SJSA1 (cell line): Measurements from ENCODE around the gene EIF4E2. TPM values are rescaled to one million over a fixed set of nuclear protein-coding genes. Genes with fewer than 3 reads are reported as not detected.

ENCODE experiments used
- DNase-seq, 2 experiments: peaks; one replicate each; pipeline ENCODE4 v3.0.0-alpha.2; 2015 to 2020; ENCODE audit warnings: low spot score in 2 of 2, low read depth in 1 of 2
- H3K27ac ChIP-seq: fragments of 250-450 bp; sonication (Bioruptor Pico); 2 replicates; pipeline ENCODE4 v1.5.1; 2020; ENCODE audit warnings: mild to moderate bottlenecking, moderate library complexity
- H3K27me3 ChIP-seq: fragments of 250-450 bp; sonication (Bioruptor Pico); replicated peaks from 2 replicates; pipeline ENCODE4 v1.5.1; 2020; ENCODE audit warnings: mild to moderate bottlenecking, moderate library complexity
- H3K36me3 ChIP-seq: fragments of 250-450 bp; sonication (Bioruptor Pico); 2 replicates; pipeline ENCODE4 v1.5.1; 2020; ENCODE audit warnings: mild to moderate bottlenecking
- H3K4me1 ChIP-seq: fragments of 250-450 bp; sonication (Bioruptor Pico); replicated peaks from 2 replicates; pipeline ENCODE4 v1.6.1; 2021; ENCODE audit warnings: mild to moderate bottlenecking
- H3K4me3 ChIP-seq: fragments of 250-450 bp; sonication (Bioruptor Pico); 2 replicates; pipeline ENCODE4 v1.5.1; 2020; ENCODE audit warnings: mild to moderate bottlenecking
- H3K9me3 ChIP-seq: fragments of 250-450 bp; sonication (Bioruptor Pico); replicated peaks from 2 replicates; pipeline ENCODE4 v1.5.1; 2020; ENCODE audit warnings: mild to moderate bottlenecking
- total RNA-seq: library from RNA; depleted of rRNA; stranded (reverse); fragments of >200 nt; shearing (Covaris generic); gene quantifications from 2 replicates; pipeline ENCODE4 v1.2.3, GENCODE V29; 2014

The EIF4E2 gene
- total RNA-seq, 1 experiment from 2014 or later: 124 TPM

GRCh38 chr2:232573042-232573441, 22.6 kb downstream of the EIF4E2 start:
- Histone ChIP-seq H3K9me3 (no peaks in the 10 kb centered on the region), H3K4me3 (no peak overlapping the region)
- DNase-seq: no peak

DNA sequence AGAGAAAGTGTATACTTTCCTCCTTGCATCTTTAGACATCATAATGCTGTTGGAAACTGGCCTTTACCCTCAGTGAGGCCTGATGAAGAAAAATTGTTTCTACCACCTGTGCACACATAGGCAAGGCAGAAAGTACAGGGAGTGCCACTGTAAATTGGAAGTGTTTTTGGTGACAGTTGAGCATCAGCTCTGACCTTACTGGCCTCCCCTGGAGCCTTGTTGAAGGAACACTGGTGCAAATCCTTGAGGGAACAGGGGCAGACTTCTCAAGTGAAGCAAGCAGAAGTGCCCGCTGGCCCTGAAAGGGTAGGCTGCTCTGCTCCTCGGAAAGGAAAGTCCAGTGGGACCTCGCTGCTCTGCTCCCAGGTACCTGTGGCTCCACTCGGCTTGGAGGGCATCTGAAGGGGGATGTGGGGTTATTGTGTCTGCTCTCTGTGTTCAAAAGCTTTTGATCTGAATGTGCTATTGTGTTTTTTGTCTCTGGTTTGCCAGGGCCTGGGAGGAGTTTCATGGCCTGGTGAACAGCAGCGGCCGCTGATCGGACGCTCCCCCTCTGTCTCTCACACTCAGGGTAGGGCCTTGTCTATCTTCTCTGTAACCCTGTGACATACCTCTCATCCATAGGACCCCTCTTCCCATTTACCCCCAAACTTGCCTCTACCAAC, 23.4 kb downstream of the EIF4E2 start:
- H3K36me3 ChIP-seq: peaks cover 60% of the 10 kb centered on the region
- H3K4me3 ChIP-seq: no peak overlapping the region
- no peaks in the 10 kb centered on the region for H3K27me3 ChIP-seq
- H3K4me1 ChIP-seq: no peaks in the 10 kb centered on the region
- no peak for DNase-seq
- H3K9me3 ChIP-seq: no peaks in the 10 kb centered on the region
- H3K27ac ChIP-seq: no peak overlapping the region

More at GRCh38 chr2:232573042-232573441, 22.6 kb downstream of the EIF4E2 start:
- H3K27me3 ChIP-seq: no peaks in the 10 kb centered on the region
- peaks cover 69% of the 10 kb centered on the region for H3K36me3 ChIP-seq
- no peak overlapping the region for H3K27ac ChIP-seq
- peaks cover 6% of the 10 kb centered on the region for H3K4me1 ChIP-seq

GRCh38 chr2:232574674-232575403, 24.4 kb downstream of the EIF4E2 start:
- Histone ChIP-seq H3K4me1 (no peaks in the 10 kb centered on the region), H3K9me3 (no peaks in the 10 kb centered on the region), H3K36me3 (peaks cover 54% of the 10 kb centered on the region), H3K27me3 (no peaks in the 10 kb centered on the region), H3K27ac (no peak overlapping the region), H3K4me3 (no peak overlapping the region)
- DNase-seq: no peak

- Histone ChIP-seq H3K4me3 (no peak overlapping the region), H3K27ac (no peak overlapping the region)
These were observed 24.9 kb downstream of the EIF4E2 start for GRCh38 chr2:232575404-232575746.

DNA sequence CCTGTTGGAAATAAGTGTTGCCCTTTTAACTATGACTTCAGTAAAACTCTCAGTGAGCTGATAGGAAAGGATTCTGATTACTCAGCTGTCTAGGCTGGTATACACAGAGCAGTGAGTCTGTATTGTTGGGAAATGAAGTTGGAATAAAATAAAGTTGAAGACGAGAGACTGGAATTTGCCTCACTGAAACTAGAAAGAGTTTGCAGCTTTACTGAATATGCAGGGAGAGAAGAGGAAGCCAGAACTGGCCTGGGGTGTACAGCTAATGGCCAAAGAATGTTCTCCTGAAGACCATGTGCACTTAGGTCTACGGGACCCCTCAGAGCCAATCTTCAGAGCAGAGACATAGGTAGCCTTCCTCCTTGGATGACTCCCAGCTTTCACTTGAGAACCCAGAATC, 26.5 kb downstream of the EIF4E2 start:
- no peaks in the 10 kb centered on the region for H3K27me3 ChIP-seq
- no peak overlapping the region for H3K4me3 ChIP-seq
- no peak overlapping the region for H3K27ac ChIP-seq

More at GRCh38 chr2:232575404-232575746, 24.9 kb downstream of the EIF4E2 start:
- peaks cover 48% of the 10 kb centered on the region for H3K36me3 ChIP-seq
- no peaks in the 10 kb centered on the region for H3K27me3 ChIP-seq
- no peaks in the 10 kb centered on the region for H3K9me3 ChIP-seq
- DNase-seq: no peak
- no peaks in the 10 kb centered on the region for H3K4me1 ChIP-seq

GRCh38 chr2:232577841-232578240, 27.4 kb downstream of the EIF4E2 start:
- no peak for DNase-seq
- H3K4me3 ChIP-seq: no peak overlapping the region
- no peaks in the 10 kb centered on the region for H3K9me3 ChIP-seq
- H3K27me3 ChIP-seq: no peaks in the 10 kb centered on the region
- H3K27ac ChIP-seq: no peak overlapping the region
- H3K4me1 ChIP-seq: no peaks in the 10 kb centered on the region
- peaks cover 51% of the 10 kb centered on the region for H3K36me3 ChIP-seq

More for the DNA sequence above, 26.5 kb downstream of the EIF4E2 start:
- DNase-seq: no peak
- no peaks in the 10 kb centered on the region for H3K4me1 ChIP-seq
- no peaks in the 10 kb centered on the region for H3K9me3 ChIP-seq
- peaks cover 47% of the 10 kb centered on the region for H3K36me3 ChIP-seq

GRCh38 chr2:232578626-232579025, 28.1 kb downstream of the EIF4E2 start:
- no peak for DNase-seq
- peaks cover 46% of the 10 kb centered on the region for H3K36me3 ChIP-seq
- no peak overlapping the region for H3K4me3 ChIP-seq
- H3K27ac ChIP-seq: no peak overlapping the region
- no peaks in the 10 kb centered on the region for H3K9me3 ChIP-seq
- no peaks in the 10 kb centered on the region for H3K4me1 ChIP-seq
- H3K27me3 ChIP-seq: no peaks in the 10 kb centered on the region

GRCh38 chr2:232580648-232580981, 30.1 kb downstream of the EIF4E2 start:
- H3K27ac ChIP-seq: no peak overlapping the region
- no peaks in the 10 kb centered on the region for H3K9me3 ChIP-seq
- H3K27me3 ChIP-seq: no peaks in the 10 kb centered on the region
- H3K4me1 ChIP-seq: no peaks in the 10 kb centered on the region
- no peak overlapping the region for H3K4me3 ChIP-seq
- H3K36me3 ChIP-seq: peaks cover 33% of the 10 kb centered on the region
- DNase-seq: no peak

DNA sequence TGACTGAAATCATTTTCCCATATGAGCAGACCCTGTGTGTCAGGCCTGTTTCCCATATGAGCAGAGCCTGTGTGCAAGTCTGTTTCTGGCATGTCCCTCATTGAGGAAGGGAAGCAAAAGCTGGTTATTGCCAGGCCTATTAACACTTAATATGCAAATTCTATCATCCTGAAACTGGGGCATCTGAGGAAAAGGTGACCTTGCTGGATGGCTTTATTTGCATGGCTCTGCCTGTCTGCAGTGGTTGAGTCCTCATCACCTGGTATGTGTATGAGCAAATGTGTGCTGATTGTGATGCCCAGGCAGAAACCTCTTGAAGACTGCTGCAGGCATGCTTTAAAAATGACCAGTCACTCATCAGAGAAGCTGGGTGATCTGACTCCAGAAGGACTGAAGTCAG, 31.2 kb downstream of the EIF4E2 start:
- no peaks in the 10 kb centered on the region for H3K9me3 ChIP-seq
- no peak overlapping the region for H3K27ac ChIP-seq
- no peak overlapping the region for H3K4me3 ChIP-seq
- H3K36me3 ChIP-seq: peaks cover 30% of the 10 kb centered on the region
- no peak for DNase-seq
- no peaks in the 10 kb centered on the region for H3K4me1 ChIP-seq
- H3K27me3 ChIP-seq: no peaks in the 10 kb centered on the region

DNA sequence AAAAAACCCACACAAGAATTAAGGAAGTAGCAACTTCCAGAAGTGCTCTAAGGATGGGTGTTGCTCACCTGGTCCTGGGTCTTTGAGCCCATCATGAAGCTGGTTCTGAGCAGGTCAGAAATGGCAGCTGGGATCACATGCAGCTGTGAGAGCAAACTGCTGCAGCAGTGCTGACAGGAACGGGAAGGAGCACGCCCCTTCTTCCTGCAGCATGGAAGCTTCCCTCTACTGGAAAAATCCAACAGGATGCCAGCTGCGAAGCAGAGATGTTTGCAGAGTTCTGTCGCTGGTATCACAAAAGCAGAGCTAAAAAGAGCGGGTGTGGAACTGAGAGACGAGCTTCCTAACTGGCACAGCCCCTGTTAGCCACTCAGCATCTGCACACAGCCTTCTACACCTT, 33.7 kb downstream of the EIF4E2 start:
- Histone ChIP-seq H3K36me3 (peaks cover 21% of the 10 kb centered on the region), H3K27ac (no peak overlapping the region), H3K27me3 (no peaks in the 10 kb centered on the region), H3K4me1 (no peaks in the 10 kb centered on the region), H3K4me3 (no peak overlapping the region), H3K9me3 (no peaks in the 10 kb centered on the region)
- no peak for DNase-seq

GRCh38 chr2:232586943-232587505, 36.5 kb downstream of the EIF4E2 start:
- no peak overlapping the region for H3K4me3 ChIP-seq
- H3K36me3 ChIP-seq: peaks cover 9% of the 10 kb centered on the region; the same call in 1 of the 2 replicates
- no peak overlapping the region for H3K27ac ChIP-seq
- DNase-seq: no peak
- H3K27me3 ChIP-seq: no peaks in the 10 kb centered on the region
- no peaks in the 10 kb centered on the region for H3K9me3 ChIP-seq
- H3K4me1 ChIP-seq: no peaks in the 10 kb centered on the region

DNA sequence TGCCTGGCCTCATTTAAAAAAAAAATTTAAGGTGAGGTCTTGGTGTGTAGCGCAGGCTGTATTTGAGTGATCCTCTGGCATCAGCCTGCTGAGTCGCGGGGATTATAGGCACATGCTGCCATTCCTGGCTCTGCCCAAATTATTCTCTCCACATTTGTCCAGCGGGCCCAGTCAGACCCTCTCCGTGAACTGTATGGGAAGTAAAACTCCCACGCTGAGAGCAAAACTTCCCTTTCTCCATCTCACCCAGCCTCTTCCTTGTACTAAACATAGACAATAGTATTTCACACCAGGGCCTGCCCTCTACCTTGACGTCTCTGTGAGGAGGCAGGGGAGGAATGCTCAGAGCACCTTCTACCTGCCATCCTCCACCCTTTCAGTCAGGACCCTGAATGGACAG, 37.0 kb downstream of the EIF4E2 start:
- no peaks in the 10 kb centered on the region for H3K27me3 ChIP-seq

DNA sequence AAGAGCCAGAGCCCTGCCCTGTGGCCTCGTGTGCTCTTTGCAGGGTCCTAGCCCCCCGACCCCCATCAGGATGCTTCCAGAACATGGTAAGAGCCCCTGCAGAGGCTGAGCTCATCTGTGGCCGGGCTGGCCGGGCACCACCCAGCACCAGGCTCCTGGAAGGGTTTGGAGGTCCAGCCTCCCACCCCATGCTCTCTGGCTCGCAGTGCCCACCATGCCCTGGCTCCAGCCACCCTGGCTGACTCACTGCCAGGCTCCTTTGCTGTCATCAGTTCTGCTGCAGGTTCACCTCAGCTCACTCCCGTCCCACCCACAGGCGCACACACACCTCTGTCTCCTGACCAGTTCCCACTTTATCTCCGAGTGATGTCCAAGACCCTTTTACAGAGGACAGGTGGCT, 37.5 kb downstream of the EIF4E2 start:
- H3K4me1 ChIP-seq: no peaks in the 10 kb centered on the region
- H3K4me3 ChIP-seq: no peak overlapping the region
- no peak for DNase-seq
- H3K27ac ChIP-seq: no peak overlapping the region
- H3K9me3 ChIP-seq: no peaks in the 10 kb centered on the region
- no peaks in the 10 kb centered on the region for H3K27me3 ChIP-seq
- H3K36me3 ChIP-seq: peaks cover 3% of the 10 kb centered on the region; the same call in 1 of the 2 replicates

More for the DNA sequence above, 37.0 kb downstream of the EIF4E2 start:
- H3K36me3 ChIP-seq: peaks cover 4% of the 10 kb centered on the region; the same call in 1 of the 2 replicates
- no peaks in the 10 kb centered on the region for H3K4me1 ChIP-seq
- H3K4me3 ChIP-seq: no peak overlapping the region
- DNase-seq: no peak
- H3K27ac ChIP-seq: no peak overlapping the region
- H3K9me3 ChIP-seq: no peaks in the 10 kb centered on the region
